Tibial nerve (tissue), 4 donors: Measurements from ENCODE around the gene ABCA7. TPM values are rescaled to one million over a fixed set of nuclear protein-coding genes. Genes with fewer than 3 reads are reported as not detected.
A peak's percentile ranks its signal among the peaks of the same experiment; 100 is the strongest.

ENCODE experiments used
- DNase-seq, 2 donors: peaks; one replicate each; pipeline ENCODE4 v3.0.0-alpha.2; 2019; ENCODE audit warnings: low spot score in 2 of 2
- H3K27ac ChIP-seq, 4 donors: fragments of 200-600 bp; sonication (generic) in 3 of 4; one replicate each; pipeline ENCODE4 v1.5.1; 2017 to 2019; ENCODE audit warnings: mild to moderate bottlenecking in 1 of 4
- H3K27me3 ChIP-seq, 2 donors: fragments of 200-600 bp; sonication (generic) in 1 of 2; one replicate each; pipeline versions ENCODE4 v1.5.1 to v1.6.0; 2017 to 2019
- H3K36me3 ChIP-seq, 3 donors: fragments of 200-600 bp; sonication (generic); one replicate each; pipeline ENCODE4 v1.5.1; 2018 to 2019
- H3K4me1 ChIP-seq, 4 donors: fragments of 200-600 bp; sonication (generic) in 3 of 4; one replicate each; pipeline ENCODE4 v1.5.1; 2017 to 2019
- H3K4me3 ChIP-seq, 4 donors: fragments of 200-600 bp; sonication (generic) in 3 of 4; one replicate each; pipeline ENCODE4 v1.5.1; 2017 to 2019; ENCODE audit warnings: mild to moderate bottlenecking in 1 of 4, moderate library complexity in 1 of 4
- H3K9me3 ChIP-seq, 4 donors: fragments of 200-600 bp; sonication (generic) in 3 of 4; one replicate each; pipeline ENCODE4 v1.5.1; 2017 to 2019
- CTCF ChIP-seq, 5 experiments: fragments of 200-600 bp in 3 of 5; fragments of 450-650 bp in 2 of 5; sonication (generic) in 3 of 5; IDR thresholded peaks; one replicate each; pipeline ENCODE4 v1.5.1; 2016 to 2019; ENCODE audit warnings: antibody characterized with exemption in 5 of 5, mild to moderate bottlenecking in 3 of 5, moderate library complexity in 2 of 5
- EP300 ChIP-seq, 2 donors: sonication (generic); formaldehyde crosslinking; IDR thresholded peaks; one replicate each; pipeline ENCODE4 v1.6.1; 2017; ENCODE audit warnings: antibody characterized with exemption in 2 of 2, mild to moderate bottlenecking in 1 of 2
- POLR2A ChIP-seq, 2 donors: fragments of 450-650 bp; IDR thresholded peaks; one replicate each; pipeline ENCODE4 v1.6.1; 2017; ENCODE audit warnings: antibody characterized with exemption in 2 of 2, mild to moderate bottlenecking in 2 of 2, moderate library complexity in 2 of 2
- WGBS, 2 donors: methylation state at CpG; one replicate each; pipeline ENCODE4 v1.1.5; 2018; 5-methylcytosine and 5-hydroxymethylcytosine counted together
- total RNA-seq, 4 donors: library from RNA; depleted of rRNA; stranded (reverse); fragments of >200 nt; gene quantifications; one replicate each; pipeline ENCODE4 v1.1.0, GENCODE V29; 2016

Gene ABCA7
- total RNA-seq, 4 donors from 2014 or later = 9.6 to 25.8 (median 13.7) TPM

GRCh38 chr19:1037621-1038064 lies 2.3 kb upstream of the ABCA7 start:
- Histone ChIP-seq H3K27ac (peak overlapping the region in 1 of 4 donors; percentile 52), H3K4me3 (no peak overlapping the region), H3K27me3 (peaks cover 0 to 17% of the 10 kb centered on the region in 2 donors), H3K36me3 (peaks cover 0 to 36% (median 5%) of the 10 kb centered on the region in 3 donors), H3K4me1 (peaks cover 0 to 50% (median 25%) of the 10 kb centered on the region in 4 donors), H3K9me3 (no peaks in the 10 kb centered on the region)
- 75 to 76% methylated on average over 22 of the region's 22 CpGs for WGBS, 2 donors
- no peak for DNase-seq
- TF ChIP-seq POLR2A (IDR thresholded peaks at IDR 0.05) (no peak), CTCF (IDR thresholded peaks at IDR 0.05) (no peak), EP300 (IDR thresholded peaks at IDR 0.05) (no peak)

GRCh38 chr19:1038978-1039645 lies 795 bp upstream of the ABCA7 start:
- H3K27me3 ChIP-seq = peaks cover 0 to 25% of the 10 kb centered on the region in 2 donors
- H3K9me3 ChIP-seq = no peaks in the 10 kb centered on the region
- no peak for TF ChIP-seq POLR2A (IDR thresholded peaks at IDR 0.05)
- TF ChIP-seq EP300 (IDR thresholded peaks at IDR 0.05) = no peak
- no peak for TF ChIP-seq CTCF (IDR thresholded peaks at IDR 0.05)
- DNase-seq = no peak
- peaks cover 0 to 55% (median 25%) of the 10 kb centered on the region in 4 donors for H3K4me1 ChIP-seq
- H3K27ac ChIP-seq = peak overlapping the region in 1 of 4 donors; percentile 7
- WGBS, 2 donors = 59 to 62% methylated on average over 22 of the region's 22 CpGs
- H3K36me3 ChIP-seq = peaks cover 0 to 29% (median 0%) of the 10 kb centered on the region in 3 donors
- peak overlapping the region in 2 of 4 donors; percentile 54 to 59 for H3K4me3 ChIP-seq

- Histone ChIP-seq H3K27me3 (peaks cover 0 to 25% of the 10 kb centered on the region in 2 donors), H3K36me3 (peaks cover 0 to 22% (median 0%) of the 10 kb centered on the region in 3 donors), H3K4me3 (peak overlapping the region; percentile 28 to 59 (median 55)), H3K4me1 (peaks cover 0 to 55% (median 25%) of the 10 kb centered on the region in 4 donors), H3K9me3 (no peaks in the 10 kb centered on the region), H3K27ac (peak overlapping the region in 3 of 4 donors; percentile 39 to 70 (median 40))
- DNase-seq = peak; percentile 57 to 80
- 3 to 6% methylated on average over 16 to 23 of the region's 27 CpGs for WGBS, 2 donors
- TF ChIP-seq EP300 (IDR thresholded peaks at IDR 0.05) (no peak), POLR2A (IDR thresholded peaks at IDR 0.05) (no peak), CTCF (IDR thresholded peaks at IDR 0.05) (no peak)
These were observed 767 bp downstream of the ABCA7 start for GRCh38 chr19:1040476-1041271.

GRCh38 chr19:1041272-1041834 lies 1.4 kb downstream of the ABCA7 start:
- no peak for DNase-seq
- Histone ChIP-seq H3K36me3 (peaks cover 0 to 15% (median 0%) of the 10 kb centered on the region in 3 donors), H3K4me1 (peaks cover 0 to 55% (median 25%) of the 10 kb centered on the region in 4 donors), H3K27ac (peak overlapping the region in 2 of 4 donors; percentile 26 to 39), H3K27me3 (peaks cover 0 to 25% of the 10 kb centered on the region in 2 donors), H3K9me3 (no peaks in the 10 kb centered on the region), H3K4me3 (peak overlapping the region in 3 of 4 donors; percentile 15 to 59 (median 56))
- no peak for TF ChIP-seq POLR2A (IDR thresholded peaks at IDR 0.05)
- 25 to 31% methylated on average over 19 to 25 of the region's 26 CpGs for WGBS, 2 donors

- DNase-seq = no peak
- Histone ChIP-seq H3K4me3 (no peak overlapping the region), H3K9me3 (no peaks in the 10 kb centered on the region), H3K27me3 (peaks cover 0 to 25% of the 10 kb centered on the region in 2 donors), H3K27ac (peak overlapping the region in 2 of 4 donors; percentile 24 to 26), H3K4me1 (peaks cover 0 to 55% (median 25%) of the 10 kb centered on the region in 4 donors), H3K36me3 (peaks cover 0 to 8% (median 0%) of the 10 kb centered on the region in 3 donors)
- 45 to 70% methylated on average over 9 to 36 of the region's 43 CpGs for WGBS, 2 donors
- TF ChIP-seq POLR2A (IDR thresholded peaks at IDR 0.05) (no peak), EP300 (IDR thresholded peaks at IDR 0.05) (no peak), CTCF (IDR thresholded peaks at IDR 0.05) (no peak)
These were observed 2.2 kb downstream of the ABCA7 start for GRCh38 chr19:1041835-1042685.
